Fibroblast of the aortic adventitia (primary cell): Measurements from ENCODE around the gene CFAP69. TPM values are rescaled to one million over a fixed set of nuclear protein-coding genes. Genes with fewer than 3 reads are reported as not detected.

Experiments used
- DNase-seq: peaks from one replicate; pipeline ENCODE4 v3.0.0-alpha.2; 2010; ENCODE audit warnings: low read depth
- H3K4me3 ChIP-seq: 2 replicates; pipeline ENCODE4 v1.5.1; 2011; ENCODE audit warnings: low read depth, mild to moderate bottlenecking, control low read depth, low read length, moderate library complexity
- total RNA-seq: library from RNA; depleted of rRNA; stranded (reverse); fragments of >200 nt; gene quantifications from 2 replicates; pipeline ENCODE4 v1.2.3, GENCODE V29; 2012; ENCODE audit warnings: low replicate concordance
- TF ChIP-seq, protein P1 (sequence below): IDR thresholded peaks from 2 replicates; pipeline ENCODE4 v1.5.1; 2011; ENCODE audit warnings: mild to moderate bottlenecking, low read length, control low read depth, inconsistent platforms; ENCODE audit not compliant: insufficient read depth

The CFAP69 gene
- total RNA-seq, 1 donor = 3.2 TPM

DNA sequence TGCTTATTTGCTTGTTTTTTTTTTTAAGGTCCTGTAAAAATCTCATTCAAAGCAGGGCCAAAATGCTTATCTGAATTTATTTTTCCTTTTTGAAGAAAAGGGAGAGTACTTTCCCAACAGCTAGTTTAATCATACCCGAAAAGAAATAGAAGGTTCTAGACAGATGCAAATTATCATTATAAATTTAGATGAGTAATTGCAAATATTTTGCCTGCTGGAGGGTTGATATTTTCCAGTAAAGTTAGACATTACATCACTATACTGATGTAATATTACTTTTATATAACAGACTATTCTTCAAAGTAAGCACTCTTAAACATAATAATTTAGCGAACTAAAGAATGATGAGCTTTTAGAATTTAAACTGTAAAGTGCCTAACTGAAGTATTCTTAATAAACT is 14.1 kb upstream of the CFAP69 start:
- no peak for DNase-seq
- H3K4me3 ChIP-seq = no peak overlapping the region
- TF ChIP-seq, protein P1, sequence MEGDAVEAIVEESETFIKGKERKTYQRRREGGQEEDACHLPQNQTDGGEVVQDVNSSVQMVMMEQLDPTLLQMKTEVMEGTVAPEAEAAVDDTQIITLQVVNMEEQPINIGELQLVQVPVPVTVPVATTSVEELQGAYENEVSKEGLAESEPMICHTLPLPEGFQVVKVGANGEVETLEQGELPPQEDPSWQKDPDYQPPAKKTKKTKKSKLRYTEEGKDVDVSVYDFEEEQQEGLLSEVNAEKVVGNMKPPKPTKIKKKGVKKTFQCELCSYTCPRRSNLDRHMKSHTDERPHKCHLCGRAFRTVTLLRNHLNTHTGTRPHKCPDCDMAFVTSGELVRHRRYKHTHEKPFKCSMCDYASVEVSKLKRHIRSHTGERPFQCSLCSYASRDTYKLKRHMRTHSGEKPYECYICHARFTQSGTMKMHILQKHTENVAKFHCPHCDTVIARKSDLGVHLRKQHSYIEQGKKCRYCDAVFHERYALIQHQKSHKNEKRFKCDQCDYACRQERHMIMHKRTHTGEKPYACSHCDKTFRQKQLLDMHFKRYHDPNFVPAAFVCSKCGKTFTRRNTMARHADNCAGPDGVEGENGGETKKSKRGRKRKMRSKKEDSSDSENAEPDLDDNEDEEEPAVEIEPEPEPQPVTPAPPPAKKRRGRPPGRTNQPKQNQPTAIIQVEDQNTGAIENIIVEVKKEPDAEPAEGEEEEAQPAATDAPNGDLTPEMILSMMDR = no peak

DNA sequence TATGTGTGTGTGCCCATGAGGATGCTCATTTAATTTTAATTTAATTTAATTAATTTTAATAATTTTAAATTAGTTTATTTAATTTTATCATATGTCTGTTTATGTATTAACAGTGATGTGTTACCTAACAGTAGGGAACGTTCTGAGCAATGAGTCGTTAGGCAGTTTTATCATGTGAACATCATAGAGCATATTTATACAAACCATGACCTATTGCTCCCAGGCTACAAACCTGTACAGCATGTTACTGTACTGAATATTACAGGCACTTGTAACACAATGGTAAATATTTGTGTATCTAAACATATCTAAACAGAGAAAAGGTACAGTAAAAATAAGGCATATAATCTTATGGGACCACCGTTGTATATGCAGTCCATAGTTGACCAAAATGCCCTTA is 13.7 kb upstream of the CFAP69 start:
- no peak overlapping the region for H3K4me3 ChIP-seq
- TF ChIP-seq, protein P1 = no peak
- DNase-seq = no peak

DNA sequence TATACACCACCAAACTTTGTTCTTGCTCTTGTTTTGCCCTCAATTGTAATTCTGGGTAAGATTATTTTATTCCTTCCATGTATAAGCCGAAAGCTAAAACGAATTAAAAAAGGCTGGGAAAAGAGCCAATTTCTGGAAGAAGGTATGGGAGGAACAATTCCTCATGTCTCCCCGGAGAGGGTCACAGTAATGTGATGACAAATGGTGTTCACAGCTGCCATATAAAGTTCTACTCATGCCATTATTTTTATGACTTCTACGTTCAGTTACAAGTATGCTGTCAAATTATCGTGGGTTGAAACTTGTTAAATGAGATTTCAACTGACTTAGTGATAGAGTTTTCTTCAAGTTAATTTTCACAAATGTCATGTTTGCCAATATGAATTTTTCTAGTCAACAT is 12.5 kb upstream of the CFAP69 start:
- no peak for DNase-seq
- TF ChIP-seq, protein P1 = no peak
- no peak overlapping the region for H3K4me3 ChIP-seq

DNA sequence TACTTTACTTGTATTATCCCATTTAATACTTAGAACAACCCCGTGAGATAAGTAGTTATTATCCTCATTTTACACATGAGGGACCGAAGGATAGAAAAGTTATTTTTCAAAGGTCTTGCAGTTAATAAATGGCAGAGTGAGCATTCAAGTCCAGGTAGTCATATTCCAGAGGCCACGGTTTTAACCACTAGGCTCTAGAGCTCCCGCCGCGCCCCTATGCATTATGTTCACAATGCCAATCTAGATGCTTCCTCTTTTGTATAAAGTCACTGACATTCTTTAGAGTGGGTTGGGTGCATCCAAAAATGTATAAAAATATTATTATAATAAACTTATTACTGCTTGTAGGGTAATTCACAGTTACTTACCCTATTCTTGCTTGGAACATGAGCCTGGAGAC is 11.4 kb upstream of the CFAP69 start:
- TF ChIP-seq, protein P1 = no peak

DNA sequence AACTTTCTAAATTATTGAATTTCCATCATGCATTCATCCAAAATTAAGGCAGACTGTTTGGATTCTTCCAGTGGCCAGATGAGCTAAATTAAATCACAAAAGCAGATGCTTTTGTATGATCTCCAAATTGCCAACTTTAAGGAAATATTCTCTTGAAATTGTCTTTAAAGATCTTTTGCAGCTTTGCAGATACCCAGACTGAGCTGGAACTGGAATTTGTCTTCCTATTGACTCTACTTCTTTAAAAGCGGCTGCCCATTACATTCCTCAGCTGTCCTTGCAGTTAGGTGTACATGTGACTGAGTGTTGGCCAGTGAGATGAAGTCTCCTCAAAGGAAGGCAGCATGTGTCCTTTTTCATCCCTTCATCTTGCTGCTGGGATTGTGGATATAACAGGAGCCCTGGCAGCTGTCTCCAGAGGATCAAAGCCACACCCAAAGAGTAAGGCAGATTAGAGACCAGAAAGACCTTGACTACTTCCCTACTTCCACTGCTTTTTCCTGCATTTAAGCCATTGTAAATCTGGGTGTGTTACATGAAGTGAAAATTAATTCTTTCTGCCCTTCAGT is 8.2 kb upstream of the CFAP69 start:
- no peak for DNase-seq
- TF ChIP-seq, protein P1 = no peak
- no peak overlapping the region for H3K4me3 ChIP-seq

More for the DNA sequence above, 11.4 kb upstream of the CFAP69 start:
- no peak for DNase-seq
- H3K4me3 ChIP-seq = no peak overlapping the region

DNA sequence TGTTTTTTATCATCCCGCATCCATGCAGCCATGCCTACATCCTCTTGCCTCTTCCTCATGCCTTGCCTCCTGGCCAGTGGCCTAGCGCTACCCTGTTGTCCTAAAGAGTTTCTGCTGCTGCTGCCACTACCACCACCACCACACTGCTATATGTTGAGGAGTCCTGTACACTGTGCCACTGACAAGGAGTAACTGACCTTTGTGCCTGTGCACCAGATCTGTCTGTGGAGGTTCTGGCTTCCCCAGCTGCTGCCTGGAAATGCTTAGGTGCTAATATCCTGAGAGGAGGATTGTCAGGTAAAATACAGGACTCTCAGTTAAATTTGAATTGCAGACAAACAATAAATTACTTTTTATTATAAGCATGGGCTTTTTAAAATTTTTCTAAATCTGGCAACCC is 7.0 kb upstream of the CFAP69 start:
- H3K4me3 ChIP-seq = no peak overlapping the region
- no peak for DNase-seq
- TF ChIP-seq, protein P1 = no peak

DNA sequence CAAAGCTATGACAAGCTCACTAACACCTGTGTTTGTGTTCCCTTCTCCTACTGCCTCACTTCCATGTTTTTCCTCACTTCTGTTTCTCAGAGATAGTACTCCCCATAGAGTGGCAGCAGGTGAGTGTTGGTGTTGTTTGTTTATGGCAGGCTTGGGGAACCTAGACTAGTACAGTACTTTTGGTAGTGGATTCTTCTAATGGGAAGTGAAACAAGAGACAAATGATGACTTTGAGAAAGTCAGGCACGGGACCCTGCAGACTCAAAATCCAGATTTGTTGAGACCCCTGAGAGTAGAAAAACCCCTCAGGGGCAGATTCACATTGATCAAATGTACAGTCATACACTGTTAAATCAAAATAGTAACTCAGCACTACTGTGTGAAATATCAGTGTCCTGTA is 6.4 kb upstream of the CFAP69 start:
- no peak for DNase-seq
- TF ChIP-seq, protein P1 = no peak
- no peak overlapping the region for H3K4me3 ChIP-seq
